ENCODE data around the gene ADGRB2. TPM values are rescaled to one million over a fixed set of nuclear protein-coding genes. Genes with fewer than 3 reads are reported as not detected.

ADGRB2 gene
- total RNA-seq, 1 donor from 2014 or later, result 12.1 TPM

DNA sequence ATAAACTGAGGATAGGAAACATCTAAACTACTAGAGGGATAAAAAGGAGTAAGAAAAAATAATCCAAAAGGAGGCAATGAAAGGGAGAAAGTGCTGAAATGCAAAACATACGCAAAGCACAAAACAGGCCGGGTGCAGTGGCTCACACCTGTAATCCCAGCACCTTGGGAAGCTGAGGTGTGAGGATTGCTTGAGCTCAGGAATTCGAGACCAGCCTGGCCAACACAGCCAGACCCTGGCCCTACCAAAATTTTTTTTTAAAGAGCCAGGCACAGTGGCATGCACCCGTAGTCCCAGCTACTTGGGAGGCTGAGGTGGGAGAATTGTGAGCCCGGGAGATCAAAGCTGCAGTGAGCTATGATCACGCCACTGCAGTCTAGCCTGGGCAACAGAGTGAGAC is 41.2 kb upstream of the ADGRB2 start:
- DNase-seq, result no peak
- H3K27me3 ChIP-seq (ENCODE audit: low read depth), result no peaks in the 10 kb centered on the region
- intact Hi-C loops (cut with micrococcal nuclease), result no loop called here
- H3K36me3 ChIP-seq, result no peaks in the 10 kb centered on the region
- no peak overlapping the region for H3K27ac ChIP-seq (replicated peaks)
- H3K9me3 ChIP-seq (replicated peaks), result no peaks in the 10 kb centered on the region
- no peak overlapping the region for H3K4me3 ChIP-seq
- TF ChIP-seq, protein P1, sequence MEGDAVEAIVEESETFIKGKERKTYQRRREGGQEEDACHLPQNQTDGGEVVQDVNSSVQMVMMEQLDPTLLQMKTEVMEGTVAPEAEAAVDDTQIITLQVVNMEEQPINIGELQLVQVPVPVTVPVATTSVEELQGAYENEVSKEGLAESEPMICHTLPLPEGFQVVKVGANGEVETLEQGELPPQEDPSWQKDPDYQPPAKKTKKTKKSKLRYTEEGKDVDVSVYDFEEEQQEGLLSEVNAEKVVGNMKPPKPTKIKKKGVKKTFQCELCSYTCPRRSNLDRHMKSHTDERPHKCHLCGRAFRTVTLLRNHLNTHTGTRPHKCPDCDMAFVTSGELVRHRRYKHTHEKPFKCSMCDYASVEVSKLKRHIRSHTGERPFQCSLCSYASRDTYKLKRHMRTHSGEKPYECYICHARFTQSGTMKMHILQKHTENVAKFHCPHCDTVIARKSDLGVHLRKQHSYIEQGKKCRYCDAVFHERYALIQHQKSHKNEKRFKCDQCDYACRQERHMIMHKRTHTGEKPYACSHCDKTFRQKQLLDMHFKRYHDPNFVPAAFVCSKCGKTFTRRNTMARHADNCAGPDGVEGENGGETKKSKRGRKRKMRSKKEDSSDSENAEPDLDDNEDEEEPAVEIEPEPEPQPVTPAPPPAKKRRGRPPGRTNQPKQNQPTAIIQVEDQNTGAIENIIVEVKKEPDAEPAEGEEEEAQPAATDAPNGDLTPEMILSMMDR (IDR thresholded peaks at IDR 0.05; ENCODE audit: borderline replicate concordance), result no peak
- peaks cover 3% of the 10 kb centered on the region for H3K4me1 ChIP-seq

DNA sequence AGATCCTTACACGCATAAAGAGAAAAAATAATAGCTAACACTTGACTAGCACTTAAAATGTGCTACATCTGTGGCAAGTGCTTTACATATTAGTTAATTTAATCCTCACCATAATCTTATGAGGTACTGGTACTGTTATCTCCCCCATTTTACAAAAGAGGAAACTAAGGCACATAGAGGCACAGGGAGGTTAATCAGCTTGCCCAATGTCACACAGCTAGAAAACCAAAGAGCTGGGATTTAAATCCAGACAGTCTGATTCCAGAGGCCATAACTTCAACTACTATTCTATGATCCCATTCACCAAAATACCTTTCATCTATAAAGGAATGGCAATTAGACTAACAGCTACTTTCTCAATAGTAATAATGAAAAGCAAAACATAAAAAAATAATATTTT is 40.0 kb upstream of the ADGRB2 start:
- Histone ChIP-seq H3K4me1 (peaks cover 3% of the 10 kb centered on the region), H3K27ac (replicated peaks) (no peak overlapping the region), H3K9me3 (replicated peaks) (no peaks in the 10 kb centered on the region), H3K4me3 (no peak overlapping the region), H3K27me3 (ENCODE audit: low read depth) (peaks cover 6% of the 10 kb centered on the region), H3K36me3 (no peaks in the 10 kb centered on the region)
- TF ChIP-seq, protein P1 (IDR thresholded peaks at IDR 0.05; ENCODE audit: borderline replicate concordance), result no peak
- DNase-seq, result no peak
- intact Hi-C loops (cut with micrococcal nuclease), result no loop called here

DNA sequence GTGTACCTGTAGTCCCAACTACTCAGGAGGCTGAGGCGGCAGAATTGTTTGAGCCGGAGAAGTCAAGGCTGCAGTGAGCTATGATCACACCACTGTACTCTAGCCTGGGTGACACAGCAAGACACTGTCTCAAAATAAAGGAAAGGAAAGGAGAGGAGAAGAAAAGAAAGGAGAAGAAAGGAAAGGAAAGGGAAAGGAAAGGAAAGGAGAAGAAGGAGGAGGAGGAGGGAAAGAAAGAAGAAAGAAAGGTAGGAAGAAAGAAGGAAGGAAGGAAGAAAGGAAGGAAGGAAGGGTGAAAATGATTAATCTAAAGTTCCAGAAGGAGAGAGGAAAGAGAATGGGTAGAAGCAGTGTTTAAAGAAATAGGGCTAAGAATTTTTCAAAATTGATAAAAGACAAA is 39.5 kb upstream of the ADGRB2 start:
- no peak for DNase-seq
- Histone ChIP-seq H3K36me3 (no peaks in the 10 kb centered on the region), H3K27ac (replicated peaks) (no peak overlapping the region), H3K4me1 (peaks cover 3% of the 10 kb centered on the region), H3K4me3 (no peak overlapping the region), H3K27me3 (ENCODE audit: low read depth) (peaks cover 11% of the 10 kb centered on the region), H3K9me3 (replicated peaks) (no peaks in the 10 kb centered on the region)
- TF ChIP-seq, protein P1 (IDR thresholded peaks at IDR 0.05; ENCODE audit: borderline replicate concordance), result no peak
- intact Hi-C loops (cut with micrococcal nuclease), result no loop called here

DNA sequence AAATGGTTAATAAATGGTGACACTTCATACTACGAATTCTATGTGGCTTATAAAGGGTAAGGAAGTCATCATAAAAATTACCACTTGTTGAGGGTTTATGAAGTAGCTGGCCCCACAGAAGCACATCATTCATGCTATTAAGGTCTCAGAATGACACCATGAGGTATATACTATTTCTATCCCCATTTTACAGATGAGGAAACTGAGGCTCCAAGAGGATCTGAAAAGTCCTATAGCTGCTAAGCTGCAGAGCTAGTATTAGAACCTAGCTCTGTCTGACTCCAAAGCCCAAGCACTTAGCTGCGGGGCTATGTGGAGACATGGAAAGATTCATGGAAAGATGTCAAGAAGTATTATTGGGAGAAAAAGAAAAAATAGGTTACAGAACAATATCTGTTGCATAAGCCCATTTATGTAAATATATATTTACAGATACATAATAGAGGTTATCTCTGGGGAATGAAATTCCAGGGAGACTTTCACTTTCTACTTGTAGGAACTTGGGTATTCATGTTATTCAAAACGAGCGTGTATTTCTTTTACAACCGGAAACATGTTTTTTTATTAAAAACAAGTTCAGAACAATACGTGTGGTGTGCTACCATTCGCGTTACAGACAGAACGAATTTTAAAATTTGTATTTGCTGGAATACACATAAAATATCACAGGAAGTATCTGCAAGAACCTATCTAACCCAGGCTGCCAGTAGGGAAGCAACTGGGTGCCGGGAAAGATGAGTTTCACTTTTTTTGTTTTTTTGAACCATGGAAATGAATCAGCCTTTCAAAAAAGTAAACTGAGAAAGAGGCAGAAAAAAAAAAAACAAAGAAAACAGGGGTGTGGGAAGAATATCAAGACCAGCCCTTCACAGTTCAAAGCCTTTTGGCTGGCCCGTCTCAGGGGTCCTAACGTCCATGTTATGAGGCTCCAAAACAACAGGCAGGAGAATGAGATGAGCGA is 38.3 kb upstream of the ADGRB2 start:
- DNase-seq, result no peak
- TF ChIP-seq, protein P1 (IDR thresholded peaks at IDR 0.05; ENCODE audit: borderline replicate concordance), result no peak
- H3K27ac ChIP-seq (replicated peaks), result no peak overlapping the region
- H3K4me1 ChIP-seq, result peaks cover 3% of the 10 kb centered on the region
- no peaks in the 10 kb centered on the region for H3K36me3 ChIP-seq
- intact Hi-C loops (cut with micrococcal nuclease), result no loop called here
- peaks cover 22% of the 10 kb centered on the region for H3K27me3 ChIP-seq (ENCODE audit: low read depth)
- no peaks in the 10 kb centered on the region for H3K9me3 ChIP-seq (replicated peaks)
- peak overlapping the region; percentile 50 for H3K4me3 ChIP-seq

DNA sequence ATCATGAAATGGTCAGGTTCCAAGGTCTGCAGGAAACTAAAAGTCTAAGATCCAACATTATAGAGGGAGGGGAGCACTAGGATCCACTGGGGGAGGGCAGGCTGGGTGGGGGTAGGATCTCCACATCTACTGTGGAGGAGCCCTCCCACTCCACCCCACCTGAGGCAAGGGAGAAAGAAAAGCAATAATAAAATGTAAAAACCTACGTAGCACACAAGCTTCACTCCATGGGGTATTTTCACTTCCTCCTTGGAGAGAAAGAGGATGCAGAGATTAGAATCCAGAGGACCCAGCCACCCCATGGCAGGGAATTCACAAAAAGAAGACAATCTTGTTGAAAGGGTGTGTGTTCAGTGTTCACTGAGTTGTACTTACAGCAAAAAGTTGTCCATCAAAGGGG is 37.3 kb upstream of the ADGRB2 start:
- Histone ChIP-seq H3K27me3 (ENCODE audit: low read depth) (peaks cover 32% of the 10 kb centered on the region), H3K4me1 (peaks cover 3% of the 10 kb centered on the region), H3K27ac (replicated peaks) (no peak overlapping the region), H3K36me3 (no peaks in the 10 kb centered on the region), H3K4me3 (no peak overlapping the region), H3K9me3 (replicated peaks) (no peaks in the 10 kb centered on the region)
- intact Hi-C loops (cut with micrococcal nuclease), result no loop called here
- TF ChIP-seq, protein P1 (IDR thresholded peaks at IDR 0.05; ENCODE audit: borderline replicate concordance), result no peak
- no peak for DNase-seq
